EL (cell line): ENCODE results near the gene C1QTNF12.
A peak's percentile ranks its signal among the peaks of the same experiment; 100 is the strongest.

ENCODE experiments used
- DNase-seq: peaks from one replicate; pipeline ENCODE4 v3.0.0-alpha.2; 2016

The C1QTNF12 gene

DNA sequence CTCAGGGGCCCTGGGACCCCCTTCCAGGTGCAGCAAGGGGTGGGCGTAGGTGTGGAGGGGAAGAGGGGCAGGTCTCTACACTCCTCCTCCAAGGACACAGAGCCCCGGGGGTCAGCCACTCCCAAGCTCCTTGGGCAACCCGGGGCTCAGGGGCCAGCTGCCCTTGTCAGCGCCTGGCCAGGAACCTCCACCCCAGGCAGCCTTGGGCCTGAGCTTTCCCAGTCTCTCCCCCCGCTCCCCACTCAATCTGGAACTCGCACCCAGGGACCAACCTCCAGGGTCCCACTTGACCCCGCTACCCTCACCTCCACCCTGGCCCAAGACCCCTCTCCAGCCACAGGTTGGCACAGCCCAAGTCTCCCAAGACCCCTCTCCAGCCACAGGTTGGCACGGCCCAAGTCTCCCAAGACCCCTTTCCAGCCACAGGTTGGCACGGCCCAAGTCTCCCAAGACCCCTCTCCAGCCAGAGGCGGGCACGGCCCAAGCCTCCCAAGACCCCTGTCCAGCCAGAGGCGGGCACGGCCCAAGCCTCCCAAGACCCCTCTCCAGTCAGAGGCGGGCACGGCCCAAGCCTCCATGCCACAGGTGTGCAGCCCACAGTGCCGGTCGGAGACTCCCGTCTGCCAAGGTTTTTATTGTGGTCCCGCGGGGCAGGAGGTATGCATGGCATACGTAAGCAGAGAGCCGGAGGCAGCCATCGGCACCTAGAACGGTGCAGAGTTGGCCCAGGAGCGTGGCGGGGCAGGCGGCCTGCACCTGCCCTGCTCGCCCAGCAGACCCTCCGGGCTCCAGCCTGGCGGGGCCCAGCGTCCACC lies 35.6 kb downstream of the C1QTNF12 start:
- DNase-seq, result no peak

DNA sequence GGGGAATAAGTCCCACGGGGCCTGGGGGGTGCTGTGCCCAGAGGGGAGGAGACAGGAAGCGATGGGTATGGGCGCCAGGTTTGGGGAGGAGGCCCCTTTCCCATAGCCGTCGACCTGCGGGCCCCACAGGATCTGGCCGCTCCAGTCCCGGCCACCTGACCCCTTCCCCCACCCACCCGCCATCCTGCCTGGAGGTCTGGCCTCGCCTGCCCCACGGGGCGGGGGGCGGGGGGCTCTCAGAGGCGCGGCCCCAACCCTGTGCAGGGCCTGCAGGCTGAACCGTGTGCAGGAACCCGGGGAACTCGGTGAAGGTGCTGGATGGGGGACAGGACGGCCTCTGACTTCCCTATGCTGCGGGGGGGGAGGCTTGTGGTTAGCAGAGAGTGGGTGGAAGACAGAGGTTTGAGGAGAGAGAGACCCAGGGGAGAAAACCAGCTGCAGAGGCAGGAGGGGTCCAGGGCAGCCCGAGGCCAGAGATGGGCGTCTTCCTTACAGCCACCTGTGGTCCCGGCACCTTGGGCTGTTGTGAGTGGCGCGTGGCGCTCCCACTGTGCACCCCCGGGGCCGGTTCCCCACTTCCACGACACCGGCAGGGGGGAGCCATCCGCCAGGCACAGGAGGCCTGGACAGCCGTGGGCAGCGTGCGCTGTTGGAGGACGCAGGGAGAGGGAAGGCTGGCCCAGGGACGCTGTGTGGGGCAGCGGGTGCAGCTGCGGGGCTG lies 37.6 kb downstream of the C1QTNF12 start:
- DNase-seq, result peak; percentile 36

DNA sequence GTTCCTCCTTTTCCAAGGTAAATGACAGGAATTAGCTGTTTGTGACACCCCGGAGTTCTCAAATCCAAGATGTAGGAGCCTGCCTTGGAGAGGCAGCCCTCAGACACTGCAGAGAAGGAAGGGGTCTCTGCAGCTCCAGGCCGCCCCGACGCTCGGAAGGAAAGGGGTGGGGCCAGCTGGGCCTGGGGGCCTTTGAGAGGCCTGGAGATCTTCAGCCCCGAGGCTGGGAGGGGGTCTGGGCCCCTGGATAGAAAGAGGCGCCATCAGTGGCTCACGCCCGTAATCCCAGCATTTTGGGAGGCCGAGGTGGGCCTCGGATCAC lies 39.0 kb downstream of the C1QTNF12 start:
- no peak for DNase-seq

DNA sequence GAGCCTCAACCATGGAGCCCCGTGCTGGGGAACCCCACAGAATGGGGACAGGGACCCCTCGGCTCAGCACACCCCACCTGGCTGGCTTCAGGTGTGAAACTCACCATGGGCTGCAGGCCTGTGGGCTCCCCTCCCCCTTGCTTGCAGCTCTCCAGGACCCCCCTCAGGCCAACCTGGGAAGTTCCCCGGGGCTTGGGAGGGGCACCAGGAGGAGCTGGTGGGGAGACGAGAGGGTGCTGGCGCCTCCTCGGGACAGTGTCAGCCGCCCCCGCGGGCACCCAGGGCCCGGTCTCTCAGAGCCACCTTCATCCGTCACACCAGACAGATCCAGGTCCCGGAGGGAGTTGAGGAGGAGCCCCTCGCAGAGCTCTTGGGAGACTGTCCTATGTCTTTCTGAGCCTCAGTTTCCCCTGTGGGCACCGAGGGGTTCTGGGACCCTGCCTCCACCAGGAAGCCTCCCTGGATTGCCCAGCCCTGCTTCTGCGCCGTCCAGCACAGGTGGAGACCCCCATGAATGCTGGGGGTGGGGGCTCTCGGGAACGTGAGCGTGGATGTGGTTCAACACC lies 39.5 kb downstream of the C1QTNF12 start:
- DNase-seq, result no peak

DNA sequence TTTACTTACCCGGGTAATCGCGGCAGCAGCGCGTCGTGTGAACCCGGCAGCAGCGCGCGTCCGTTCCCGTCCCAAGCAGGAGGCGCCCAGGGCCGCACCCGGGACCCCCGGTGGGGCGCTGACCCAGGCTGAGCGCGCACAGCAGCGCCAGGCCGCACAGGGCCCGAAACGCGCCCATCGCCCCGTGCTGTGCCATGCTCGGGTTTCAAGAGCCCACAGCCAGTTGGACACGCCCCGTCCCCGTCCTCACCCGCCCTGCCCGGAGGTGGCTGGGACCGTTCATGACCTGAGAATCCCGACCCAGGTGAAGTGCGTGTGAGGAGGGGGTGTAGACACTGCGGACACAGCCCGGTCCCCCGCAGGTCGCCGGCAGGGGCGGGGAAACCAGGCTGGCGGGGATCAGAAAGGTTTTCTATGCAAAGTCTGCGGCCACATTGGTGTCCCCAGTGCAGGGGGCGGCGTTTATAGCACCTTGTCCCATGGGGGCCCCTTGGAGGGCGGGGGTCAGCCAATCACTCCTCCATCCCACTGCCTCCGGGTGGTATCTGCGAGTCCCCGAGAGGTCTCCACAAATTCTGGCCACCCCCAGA lies 40.1 kb downstream of the C1QTNF12 start, which contains the start of gene TNFRSF18:
TNFRSF18 (minus strand) TSS at position 217 of the 590 bp plus-strand sequence; CDS start at position 196, 21 bp downstream.
- no peak for DNase-seq

DNA sequence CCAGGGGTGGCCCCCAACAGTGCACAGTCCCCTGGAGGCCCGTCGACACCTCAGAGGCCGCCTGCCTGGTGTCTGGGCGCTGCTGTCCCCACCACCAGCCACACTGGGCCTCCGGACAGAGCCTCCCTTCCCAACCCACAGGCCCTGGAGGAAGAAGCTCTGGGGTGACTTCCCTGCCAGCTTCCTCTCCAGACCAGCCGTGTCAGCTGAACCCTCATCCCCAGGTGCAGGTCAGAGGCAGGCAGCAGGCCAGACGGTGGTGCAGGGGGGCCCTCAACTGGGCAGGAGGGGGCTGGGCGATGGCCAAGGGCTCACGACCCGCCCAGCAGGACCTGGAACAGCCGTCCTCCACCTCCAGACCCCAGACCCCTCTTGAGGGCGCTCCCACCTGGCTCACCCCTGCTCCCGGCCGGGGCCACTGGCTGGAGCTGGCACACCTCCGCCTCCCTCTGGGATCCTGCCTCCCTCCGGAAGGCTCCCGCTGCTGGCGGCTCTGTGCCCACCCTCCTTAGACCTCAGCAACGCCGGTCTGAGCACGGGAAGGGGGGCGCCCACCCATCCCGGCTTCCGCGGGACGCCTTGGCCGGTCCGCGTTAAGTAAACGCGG lies 40.6 kb downstream of the C1QTNF12 start:
- DNase-seq, result no peak

DNA sequence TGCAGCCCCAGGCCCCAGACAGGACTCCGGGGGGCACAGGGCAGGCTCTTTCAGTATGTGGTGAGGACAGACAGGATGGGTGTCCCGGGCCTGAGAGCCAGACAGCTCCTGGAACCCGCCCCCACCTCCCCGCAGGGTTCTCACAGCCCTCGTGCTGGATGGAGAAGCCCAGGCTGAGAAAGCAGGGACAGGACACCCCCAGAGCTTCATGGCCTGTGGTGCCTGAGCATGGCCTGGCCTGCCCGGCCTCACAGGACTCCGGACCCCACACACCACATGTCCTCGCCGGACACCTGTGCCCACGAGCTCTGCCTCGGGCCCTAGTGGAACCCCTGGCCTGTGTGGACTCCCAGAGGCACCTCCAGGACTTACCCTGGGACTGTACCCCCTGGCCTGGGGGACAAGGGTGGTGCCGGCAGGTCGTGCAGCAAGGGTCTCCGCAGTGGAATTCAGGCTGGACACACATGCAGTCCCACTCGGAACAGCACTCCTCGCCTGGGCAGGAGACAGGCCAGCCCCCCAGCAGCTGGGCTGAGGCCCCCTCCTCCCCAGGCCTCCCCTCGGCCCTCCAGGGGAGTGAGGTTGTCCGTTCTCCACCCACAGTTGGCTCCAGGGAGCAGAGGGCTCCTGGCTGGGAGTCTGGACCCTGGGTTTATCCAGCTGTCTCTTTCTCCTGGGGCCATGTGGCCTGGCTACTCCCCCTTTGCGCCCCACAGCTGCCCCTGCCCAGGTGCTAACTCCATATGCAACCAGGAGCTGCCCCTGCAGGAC lies 41.3 kb downstream of the C1QTNF12 start:
- no peak for DNase-seq

DNA sequence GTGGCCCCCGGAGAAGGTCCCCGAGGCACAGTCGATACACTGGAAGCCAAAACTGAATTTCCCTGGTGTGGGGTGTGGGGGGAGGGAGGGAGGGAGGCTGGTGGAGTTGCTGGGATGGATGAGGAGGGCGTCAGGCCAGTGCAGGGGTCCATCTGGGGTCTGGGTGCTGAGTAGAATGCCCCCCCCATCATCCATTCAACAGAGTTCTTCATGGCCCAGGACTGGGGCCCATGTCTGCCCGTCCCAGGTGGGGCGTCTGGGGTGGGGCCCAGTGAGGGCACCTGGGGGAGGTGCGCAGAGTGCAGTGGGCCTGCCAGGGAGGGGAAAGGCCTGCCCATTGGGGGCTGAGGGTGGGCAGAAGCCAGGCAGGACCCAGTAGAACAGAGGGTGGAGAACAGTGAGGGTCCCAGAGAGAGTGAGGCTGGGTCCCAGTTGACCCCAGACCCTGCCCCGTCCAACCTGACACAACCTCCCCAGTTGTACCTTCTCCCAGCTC lies 42.0 kb downstream of the C1QTNF12 start:
- no peak for DNase-seq

DNA sequence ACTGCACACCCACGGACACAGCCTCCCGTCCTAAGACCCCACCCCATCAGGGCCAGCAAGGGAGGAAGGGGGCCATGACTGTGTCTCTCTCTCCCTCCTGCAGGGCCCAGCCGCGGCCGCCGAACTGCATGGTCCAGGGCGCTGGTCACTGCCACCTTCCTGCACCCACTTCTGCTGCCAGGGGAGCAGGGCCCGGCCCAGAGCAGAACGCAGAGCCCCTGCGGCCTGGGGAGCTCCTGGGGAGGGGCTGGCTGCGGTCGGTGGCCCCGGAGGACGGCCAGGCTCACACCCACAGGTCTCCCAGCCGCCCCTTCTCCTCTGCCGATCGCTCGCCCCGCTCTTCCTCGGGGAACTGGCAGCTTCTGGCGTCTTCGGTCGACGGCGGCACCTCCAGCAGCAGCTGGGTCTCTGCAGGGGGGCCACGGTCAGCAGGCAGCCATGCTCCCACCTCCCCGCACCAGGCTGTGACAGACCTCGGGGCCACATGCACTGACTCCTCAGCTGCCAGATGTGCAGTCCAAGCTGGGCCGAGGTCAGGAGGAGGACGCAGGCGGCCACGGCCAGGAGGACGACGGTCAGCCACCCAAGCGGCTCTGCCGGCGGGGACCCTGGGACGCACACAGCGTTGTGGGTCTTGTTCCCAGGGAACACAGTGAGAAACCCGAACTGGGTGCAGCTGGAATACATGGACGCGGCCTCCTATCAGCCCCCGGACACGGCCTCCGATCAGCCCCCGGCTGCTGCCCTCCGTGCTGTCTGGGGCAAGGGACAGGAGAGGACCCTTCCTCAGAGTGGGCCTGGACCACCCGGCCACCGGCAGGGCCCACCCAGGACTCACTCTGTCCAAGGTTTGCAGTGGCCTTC lies 42.7 kb downstream of the C1QTNF12 start:
- no peak for DNase-seq

DNA sequence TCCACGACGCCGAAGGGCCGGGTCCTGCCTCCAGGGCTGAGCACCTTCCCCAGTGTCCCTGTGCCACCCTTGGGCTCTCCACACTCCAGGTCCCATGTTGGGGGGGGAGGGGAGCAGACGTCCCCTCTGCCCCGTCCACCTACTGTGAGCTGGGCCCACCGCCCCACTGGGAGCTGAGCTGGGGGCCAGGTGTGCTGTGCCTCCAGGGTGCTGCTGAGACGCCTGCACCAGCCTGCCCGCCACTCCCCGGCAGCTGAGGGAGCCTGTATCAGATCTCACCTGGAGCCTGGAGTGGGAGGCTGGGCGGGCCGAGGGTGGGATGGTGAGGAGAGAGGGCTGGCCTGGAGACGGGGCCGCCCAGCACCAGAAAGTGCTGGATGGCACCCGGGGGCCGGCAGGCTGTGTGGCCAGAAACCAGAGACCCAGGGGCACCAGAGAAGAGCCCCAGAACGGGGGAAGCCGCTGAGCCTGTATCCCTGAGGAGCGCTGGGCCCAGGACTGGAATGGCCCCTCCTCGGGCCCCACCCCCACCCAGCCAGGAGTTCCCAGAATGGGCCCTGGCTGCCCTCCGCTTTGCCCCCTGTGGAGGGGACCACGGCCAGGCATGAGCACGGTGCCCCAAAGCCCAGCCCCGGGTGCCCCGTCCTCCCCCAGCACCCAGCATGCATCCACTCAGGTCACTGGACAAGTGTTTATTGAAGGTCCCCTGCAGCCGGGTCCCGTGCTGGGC lies 43.5 kb downstream of the C1QTNF12 start:
- no peak for DNase-seq

DNA sequence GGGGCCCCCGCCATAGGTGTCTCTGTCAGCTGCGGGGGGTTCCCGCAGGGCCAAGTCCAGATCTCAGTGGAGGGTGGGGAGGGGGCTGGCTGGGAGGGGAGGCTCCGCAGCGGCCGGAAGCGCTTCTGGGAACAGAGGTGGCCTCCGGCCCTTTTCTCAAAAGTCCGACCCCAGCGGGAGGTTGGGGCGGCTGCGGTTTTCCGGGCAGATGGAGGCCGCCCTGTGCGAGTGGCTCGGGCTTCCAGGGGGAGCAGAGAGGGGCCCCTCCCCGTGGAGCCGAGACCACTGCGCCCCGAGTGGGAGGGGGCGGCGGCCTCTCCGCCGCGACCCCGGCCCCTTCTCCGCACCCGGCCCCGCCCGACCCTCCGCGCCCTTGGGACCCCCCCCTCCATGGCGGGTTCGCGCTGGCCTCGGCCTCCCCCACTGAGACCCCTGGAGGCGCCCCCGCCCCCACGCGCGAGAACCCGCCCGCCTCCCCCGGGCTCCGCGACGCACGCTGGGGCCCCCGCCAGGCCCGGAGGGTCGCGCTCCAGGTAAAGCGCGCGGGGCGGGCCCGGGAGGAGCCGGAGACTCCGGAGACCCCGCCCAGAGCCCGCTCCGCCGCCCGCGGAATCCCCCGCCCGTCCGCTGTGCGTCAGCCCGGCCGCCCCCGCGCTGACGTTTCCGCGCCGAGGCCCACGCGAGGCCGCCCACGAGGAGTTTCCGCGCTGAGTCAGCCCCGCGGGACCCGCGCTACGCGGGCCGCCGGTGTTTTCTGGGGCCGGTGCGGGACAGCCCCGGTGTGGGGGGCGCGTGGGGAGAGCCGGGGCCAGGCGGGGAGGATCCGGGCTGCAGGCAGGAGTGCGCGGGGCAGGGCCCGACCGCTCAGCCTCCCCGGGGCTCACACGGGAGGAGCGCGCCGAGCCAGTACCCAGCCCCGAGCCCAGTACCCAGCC lies 45.4 kb downstream of the C1QTNF12 start:
- peak; percentile 43 for DNase-seq

DNA sequence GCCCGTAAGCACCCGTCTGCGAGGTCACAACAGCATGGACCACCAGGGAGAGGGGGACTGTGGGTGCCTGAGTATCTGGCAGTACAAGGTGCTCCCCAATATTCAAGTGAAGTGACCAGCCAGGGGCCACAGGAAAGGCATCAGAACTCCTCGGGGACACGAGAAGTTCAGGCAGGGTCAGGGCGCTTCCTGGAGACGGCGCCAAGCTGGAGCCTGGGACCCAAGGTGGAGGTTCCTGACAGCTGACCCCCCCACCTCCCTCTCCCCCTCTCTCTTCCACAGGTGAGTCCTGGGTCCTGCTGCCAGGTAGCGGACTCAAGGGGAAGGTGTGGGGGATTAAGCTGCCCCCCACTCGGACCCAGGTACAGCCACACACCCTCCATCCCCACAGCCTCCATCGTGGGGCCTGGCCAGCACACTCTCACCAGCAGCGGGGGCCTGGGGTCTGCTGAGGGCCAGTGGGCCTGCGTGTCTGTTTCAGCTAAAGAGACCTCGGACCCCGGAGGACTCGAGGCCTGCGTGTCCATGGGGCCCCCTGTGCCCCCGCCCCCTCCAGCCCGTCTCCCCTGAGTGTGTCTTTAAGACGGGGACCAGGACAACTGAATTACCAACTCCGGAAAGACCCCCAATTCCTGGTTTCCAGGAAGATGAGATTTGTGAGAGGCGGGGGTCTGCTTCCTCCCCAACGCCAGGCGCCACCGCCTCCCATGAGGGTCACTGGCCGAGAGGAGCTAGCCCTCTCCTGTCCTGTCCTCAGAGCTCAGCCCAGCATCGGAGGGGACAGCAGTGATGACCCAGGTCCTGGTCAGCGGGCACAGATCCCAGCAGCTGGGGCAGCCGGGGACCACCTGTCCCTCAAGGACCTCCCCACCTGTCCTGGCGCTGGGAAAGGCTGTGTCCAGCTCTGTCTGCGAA lies 46.3 kb downstream of the C1QTNF12 start:
- DNase-seq, result no peak

DNA sequence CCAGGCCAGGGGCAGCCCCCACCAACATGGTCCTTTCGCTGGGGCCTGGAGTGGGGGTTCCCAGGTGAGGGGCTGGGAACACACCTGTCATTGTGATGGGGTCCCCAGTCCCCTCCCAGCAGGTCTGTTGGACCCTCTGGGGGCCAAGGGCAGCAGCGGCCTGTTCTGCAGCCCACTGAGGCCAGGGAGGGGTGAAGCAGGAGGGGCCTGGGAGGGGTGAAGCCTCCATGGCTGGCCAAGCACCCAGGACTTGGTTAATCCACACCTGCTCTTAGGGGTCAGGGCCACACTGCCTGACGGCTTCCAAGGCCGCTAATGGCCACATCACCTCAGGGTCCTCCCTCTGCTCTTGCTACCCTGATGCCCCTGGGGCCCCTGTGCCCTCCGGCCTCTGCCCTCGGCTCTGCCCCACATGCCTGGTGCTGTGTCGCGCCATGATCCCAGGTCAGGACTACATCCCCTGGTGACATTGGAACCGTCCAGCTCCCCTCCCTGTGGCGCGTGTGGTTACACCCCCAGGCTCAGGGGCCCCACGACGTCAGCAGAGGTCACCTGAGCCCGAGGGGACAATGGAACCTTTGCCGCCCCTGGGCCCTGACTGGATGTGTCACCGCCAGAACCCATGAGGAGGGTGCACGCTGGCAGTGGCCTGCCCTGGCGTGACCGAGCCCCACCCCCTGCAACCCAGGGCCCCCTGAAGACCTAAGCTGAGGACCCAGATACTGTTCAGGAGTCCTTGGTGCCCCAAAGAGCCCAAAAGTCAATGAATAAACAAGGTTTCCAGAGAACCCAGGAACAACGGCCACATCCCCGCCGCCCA lies 47.2 kb downstream of the C1QTNF12 start:
- no peak for DNase-seq

DNA sequence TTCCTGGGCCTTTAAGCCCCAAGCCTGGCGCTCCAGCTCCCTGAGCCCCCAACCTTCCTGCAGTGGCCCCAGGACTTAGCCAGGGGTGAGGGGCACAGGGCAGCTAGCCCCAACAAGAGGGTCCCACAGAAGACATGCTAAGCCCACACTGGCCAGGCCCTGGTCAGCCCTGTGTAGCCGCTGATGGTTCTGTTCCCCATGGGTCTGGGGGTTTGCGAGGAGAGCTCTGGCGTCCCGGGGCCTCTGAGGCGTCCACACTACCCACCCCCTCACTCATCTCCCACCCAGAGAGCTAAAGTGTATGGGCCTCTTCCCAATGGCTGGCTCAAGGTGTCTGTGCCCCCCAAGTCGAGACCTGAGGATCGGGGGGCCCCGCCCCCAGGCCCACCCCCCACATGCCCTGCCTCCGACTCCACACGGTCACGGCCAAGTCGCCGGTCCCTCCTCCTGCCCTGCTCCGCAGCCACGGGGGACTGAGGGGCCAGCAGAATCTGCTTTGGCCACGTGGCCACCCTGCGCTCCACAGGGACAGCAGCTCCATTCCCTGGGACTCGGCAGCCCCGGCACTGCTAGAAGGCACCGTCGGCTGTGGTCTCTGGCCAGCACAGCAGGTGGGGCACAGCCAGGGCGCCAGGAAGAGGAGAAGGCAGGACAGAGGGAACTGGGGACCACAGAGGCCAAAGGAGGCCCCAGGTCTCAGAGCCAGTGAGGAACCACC lies 47.9 kb downstream of the C1QTNF12 start:
- DNase-seq, result no peak

DNA sequence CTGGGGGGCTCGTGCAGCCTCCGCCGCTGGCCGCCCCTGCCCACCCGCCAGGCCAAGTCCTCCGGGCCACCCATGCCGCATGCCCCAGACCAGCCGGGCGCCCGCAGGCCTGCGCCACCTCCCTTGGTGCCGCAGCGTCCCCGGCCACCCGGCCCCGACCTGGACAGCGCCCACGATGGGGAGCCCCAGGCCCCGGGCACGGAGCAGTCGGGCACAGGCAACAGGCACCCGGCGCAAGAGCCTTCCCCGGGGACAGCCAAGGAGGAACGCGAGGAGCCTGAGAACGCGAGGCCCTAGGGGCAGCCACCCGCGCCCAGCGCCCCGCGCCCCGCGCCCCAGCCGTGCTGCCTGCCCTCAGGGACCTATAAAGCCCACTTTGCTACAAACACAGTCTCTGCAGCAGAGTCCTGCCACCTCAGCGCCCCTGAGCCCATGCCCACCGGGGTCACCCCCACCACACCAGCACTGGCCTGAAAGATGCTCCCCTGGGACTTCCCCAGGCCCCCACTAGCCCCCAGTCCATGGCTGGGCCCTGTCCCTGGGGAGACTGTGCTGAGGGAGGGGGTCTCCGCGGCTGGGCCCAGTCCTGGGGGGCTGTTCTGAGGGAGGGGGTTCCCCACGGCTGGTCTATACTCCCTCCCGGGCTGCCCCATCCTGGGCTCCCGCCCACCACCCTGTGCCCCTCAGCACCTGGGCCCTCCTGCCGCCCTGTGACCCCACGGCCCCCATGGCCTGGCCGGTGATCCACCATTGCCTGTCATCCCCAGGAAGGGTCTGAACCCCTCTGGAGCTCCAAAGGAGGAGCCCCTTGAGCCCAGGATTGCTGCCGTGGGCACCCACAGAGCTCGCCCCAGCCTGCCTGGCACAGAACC lies 48.7 kb downstream of the C1QTNF12 start:
- DNase-seq, result no peak

DNA sequence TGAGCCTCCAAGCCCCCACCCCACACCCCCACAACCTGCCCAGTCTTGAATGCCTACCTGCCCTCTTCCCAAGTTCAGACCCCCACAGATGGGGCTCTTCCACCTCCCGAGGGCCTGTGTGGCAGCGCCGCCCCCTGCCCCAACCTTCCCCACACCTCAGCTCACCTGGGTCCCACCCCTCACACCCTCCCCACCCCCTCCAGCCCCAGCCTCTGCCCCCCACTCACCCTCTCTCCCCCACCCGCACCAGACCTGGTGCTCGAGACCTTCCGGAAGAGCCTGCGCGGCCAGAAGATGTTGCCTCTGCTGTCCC lies 49.4 kb downstream of the C1QTNF12 start:
- no peak for DNase-seq
